WTC11 (cell line): ENCODE data around the gene SIGMAR1. TPM values are rescaled to one million over a fixed set of nuclear protein-coding genes. Genes with fewer than 3 reads are reported as not detected.
A peak's percentile ranks its signal among the peaks of the same experiment; 100 is the strongest.

ENCODE experiments used
- ATAC-seq: fragments of 200-7000 bp; cut with Tn5 transposase; 2 replicates; pipeline ENCODE4 v1.10.0; 2021; ENCODE audit warnings: mild to moderate bottlenecking, moderate library complexity
- CTCF ChIA-PET: fragments of 300-600 bp; sonication (Branson Sonifier 250); formaldehyde crosslinking; loops from one replicate; lab custom pipeline; 2021; ENCODE audit warnings: antibody characterized with exemption; lab: Charles Lee
- POLR2A ChIA-PET: fragments of 350-600 bp; sonication (Branson Sonifier 250); formaldehyde crosslinking; loops from one replicate; lab custom pipeline; 2021; ENCODE audit warnings: antibody characterized with exemption; lab: Charles Lee
- DNase-seq: peaks from one replicate; pipeline ENCODE4 v3.0.0; 2021; ENCODE audit warnings: low spot score
- H3K27ac Mint-ChIP-seq: 2 replicates; pipeline ENCODE4 v1.8.0; 2021; ENCODE audit warnings: mixed read lengths
- H3K27me3 Mint-ChIP-seq: 2 replicates; pipeline ENCODE4 v1.8.0; 2021; ENCODE audit warnings: low read depth, mild to moderate bottlenecking, moderate library complexity, mixed read lengths
- H3K36me3 Mint-ChIP-seq: 2 replicates; pipeline ENCODE4 v1.8.0; 2021; ENCODE audit warnings: mixed read lengths
- H3K4me1 Mint-ChIP-seq: 2 replicates; pipeline ENCODE4 v1.8.0; 2022; ENCODE audit warnings: mixed read lengths
- H3K4me3 Mint-ChIP-seq: 2 replicates; pipeline ENCODE4 v1.8.0; 2021; ENCODE audit warnings: mild to moderate bottlenecking, moderate library complexity, mixed read lengths
- H3K9me3 Mint-ChIP-seq: 2 replicates; pipeline ENCODE4 v1.8.0; 2021; ENCODE audit warnings: mixed read lengths
- ATF2 ChIP-seq: sonication (generic); formaldehyde crosslinking; IDR thresholded peaks from 2 replicates; pipeline ENCODE4 v1.8.1; 2022; ENCODE audit warnings: low read depth, missing genetic modification reagents, borderline replicate concordance
- ATF3 ChIP-seq: sonication (generic); formaldehyde crosslinking; conservative IDR thresholded peaks from 2 replicates; pipeline ENCODE4 v1.8.1; 2022; ENCODE audit warnings: mild to moderate bottlenecking, missing genetic modification reagents
- CREM ChIP-seq: sonication (generic); formaldehyde crosslinking; IDR thresholded peaks from 2 replicates; pipeline ENCODE4 v1.8.1; 2022; ENCODE audit warnings: mild to moderate bottlenecking, missing genetic modification reagents, moderate library complexity
- E2F4 ChIP-seq: sonication (generic); formaldehyde crosslinking; IDR thresholded peaks from 2 replicates; pipeline ENCODE4 v1.8.1; 2022; ENCODE audit warnings: low read depth, mild to moderate bottlenecking, moderate library complexity, missing genetic modification reagents, borderline replicate concordance
- HMGA2 ChIP-seq: fragments of 250-450 bp; sonication (Bioruptor Pico); IDR thresholded peaks from 2 replicates; pipeline ENCODE4 v1.4.0; 2021; ENCODE audit warnings: mild to moderate bottlenecking, moderate library complexity
- KAT7 ChIP-seq: sonication (generic); formaldehyde crosslinking; IDR thresholded peaks from 2 replicates; pipeline ENCODE4 v1.8.1; 2023; ENCODE audit warnings: missing genetic modification reagents, mild to moderate bottlenecking, borderline replicate concordance
- MXD4 ChIP-seq: fragments of 250-450 bp; sonication (Bioruptor Pico); IDR thresholded peaks from 2 replicates; pipeline ENCODE4 v1.8.0; 2021; ENCODE audit warnings: mild to moderate bottlenecking, moderate library complexity, borderline replicate concordance
- MYBL2 ChIP-seq: sonication (generic); formaldehyde crosslinking; IDR thresholded peaks from 2 replicates; pipeline ENCODE4 v1.8.1; 2023; ENCODE audit warnings: mild to moderate bottlenecking, moderate library complexity, missing genetic modification reagents
- SMAD4 ChIP-seq: sonication (generic); formaldehyde crosslinking; IDR thresholded peaks from 2 replicates; pipeline ENCODE4 v1.8.0; 2022; ENCODE audit warnings: mild to moderate bottlenecking, missing genetic modification reagents
- SP1 ChIP-seq: sonication (generic); formaldehyde crosslinking; conservative IDR thresholded peaks from 2 replicates; pipeline ENCODE4 v1.8.1; 2022; ENCODE audit warnings: missing genetic modification reagents
- STAT6 ChIP-seq: sonication (generic); formaldehyde crosslinking; conservative IDR thresholded peaks from 2 replicates; pipeline ENCODE4 v1.8.1; 2023; ENCODE audit warnings: mild to moderate bottlenecking, low read depth, missing genetic modification reagents, moderate library complexity
- TEAD4 ChIP-seq: sonication (generic); formaldehyde crosslinking; IDR thresholded peaks from 2 replicates; pipeline ENCODE4 v1.8.0; 2022; ENCODE audit warnings: mild to moderate bottlenecking, missing genetic modification reagents
- ZBTB21 ChIP-seq: sonication (generic); formaldehyde crosslinking; IDR thresholded peaks from 2 replicates; pipeline ENCODE4 v1.8.1; 2023; ENCODE audit warnings: mild to moderate bottlenecking, missing genetic modification reagents, borderline replicate concordance
- ZNF317 ChIP-seq: sonication (generic); formaldehyde crosslinking; IDR thresholded peaks from 2 replicates; pipeline ENCODE4 v1.8.1; 2023; ENCODE audit warnings: low read depth, mild to moderate bottlenecking, moderate library complexity, missing genetic modification reagents, borderline replicate concordance
- ZNF396 ChIP-seq: fragments of 250-450 bp; sonication (Bioruptor Pico); IDR thresholded peaks from 2 replicates; pipeline ENCODE4 v1.8.0; 2021; ENCODE audit warnings: mild to moderate bottlenecking, moderate library complexity, borderline replicate concordance
- total RNA-seq: library from RNA; stranded (reverse); gene quantifications from 3 replicates; pipeline ENCODE4 v1.2.3, GENCODE V29; 2021
- TF ChIP-seq, protein P1 (sequence below): sonication (generic); formaldehyde crosslinking; IDR thresholded peaks from 2 replicates; pipeline ENCODE4 v1.8.0; 2022; ENCODE audit warnings: mild to moderate bottlenecking, missing genetic modification reagents
- TF ChIP-seq, protein P2 (sequence below): fragments of 250-450 bp; sonication (Bioruptor Pico); conservative IDR thresholded peaks from 2 replicates; pipeline ENCODE4 v1.9.0; 2021; ENCODE audit warnings: mild to moderate bottlenecking

SIGMAR1 gene
- total RNA-seq, 1 experiment from 2014 or later, result 108 TPM

GRCh38 chr9:34654323-34655051, 16.9 kb upstream of the SIGMAR1 start (continued):
- TF ChIP-seq STAT6 (CRISPR knock-in tag) (no peak), TEAD4 (CRISPR knock-in tag) (no peak), MYBL2 (CRISPR knock-in tag) (no peak), SP1 (CRISPR knock-in tag) (no peak), ATF2 (CRISPR knock-in tag) (no peak), CREM (CRISPR knock-in tag) (no peak), HMGA2 (CRISPR knock-in tag) (no peak)
- TF ChIP-seq, all 79 proteins: peak for 0

DNA sequence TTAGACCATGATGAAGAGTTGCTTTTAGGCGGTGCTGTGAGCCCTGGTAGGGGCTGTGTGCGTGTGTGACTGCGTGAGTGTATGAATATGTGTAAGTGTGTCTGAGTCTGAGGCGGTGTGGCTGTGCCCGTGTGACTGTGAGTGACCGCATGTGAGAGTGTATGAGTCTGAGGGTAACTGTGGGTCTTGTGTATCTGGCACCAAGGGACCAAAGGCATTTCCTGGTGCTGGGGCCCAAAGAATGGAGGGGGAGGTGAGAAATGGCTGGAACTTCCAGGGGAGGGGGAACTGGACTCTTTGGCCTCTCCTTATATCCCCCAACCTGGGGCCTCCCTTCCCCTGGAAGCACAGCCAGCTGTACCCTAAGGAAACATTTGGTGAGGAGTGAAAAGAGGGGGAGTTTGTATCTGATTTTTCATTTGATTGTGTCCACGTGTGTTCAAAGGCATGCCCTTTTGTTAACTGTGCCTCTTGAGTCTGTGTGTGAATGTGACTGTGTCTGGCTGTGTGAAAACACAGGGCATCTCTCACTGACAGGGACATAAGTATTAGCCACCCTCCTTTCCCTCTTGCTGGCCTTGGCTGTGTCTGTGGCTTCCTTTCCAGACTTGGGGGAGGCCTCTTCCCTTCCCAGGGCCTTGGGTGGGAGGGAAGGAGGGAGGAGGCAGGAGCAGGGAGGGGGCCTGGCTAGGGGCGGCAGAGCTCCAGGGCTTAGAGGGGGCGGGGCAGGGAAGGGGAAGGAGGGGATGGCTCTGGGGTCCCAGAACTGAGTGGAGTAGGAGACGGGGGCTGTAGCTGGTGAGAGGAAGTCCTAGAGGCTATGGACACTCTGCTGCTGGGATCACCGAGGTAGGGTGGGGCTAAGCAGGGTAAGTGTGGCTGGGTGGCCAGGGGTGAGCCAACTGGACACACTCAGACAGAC, 15.8 kb upstream of the SIGMAR1 start:
- peak; percentile 6 for ATAC-seq
- peak overlapping the region; percentile 15; the same call in 1 of the 2 replicates for H3K27ac Mint-ChIP-seq
- DNase-seq, result no peak
- H3K9me3 Mint-ChIP-seq, result no peaks in the 10 kb centered on the region
- H3K4me3 Mint-ChIP-seq, result peak overlapping the region; percentile 1; the same call in 1 of the 2 replicates
- ChIA-PET POLR2A (interaction anchor here (0.5 kb wide), 1 partner anchor 105 kb away, joined by 3 read pairs; no protein-coding TSS in a partner anchor), CTCF (interaction anchor here (0.8 to 4.2 kb wide), 3 partner anchors 11 to 49 kb away, joined by 3 to 31 read pairs (median 5); no protein-coding TSS in a partner anchor)
- TF ChIP-seq, protein P1, sequence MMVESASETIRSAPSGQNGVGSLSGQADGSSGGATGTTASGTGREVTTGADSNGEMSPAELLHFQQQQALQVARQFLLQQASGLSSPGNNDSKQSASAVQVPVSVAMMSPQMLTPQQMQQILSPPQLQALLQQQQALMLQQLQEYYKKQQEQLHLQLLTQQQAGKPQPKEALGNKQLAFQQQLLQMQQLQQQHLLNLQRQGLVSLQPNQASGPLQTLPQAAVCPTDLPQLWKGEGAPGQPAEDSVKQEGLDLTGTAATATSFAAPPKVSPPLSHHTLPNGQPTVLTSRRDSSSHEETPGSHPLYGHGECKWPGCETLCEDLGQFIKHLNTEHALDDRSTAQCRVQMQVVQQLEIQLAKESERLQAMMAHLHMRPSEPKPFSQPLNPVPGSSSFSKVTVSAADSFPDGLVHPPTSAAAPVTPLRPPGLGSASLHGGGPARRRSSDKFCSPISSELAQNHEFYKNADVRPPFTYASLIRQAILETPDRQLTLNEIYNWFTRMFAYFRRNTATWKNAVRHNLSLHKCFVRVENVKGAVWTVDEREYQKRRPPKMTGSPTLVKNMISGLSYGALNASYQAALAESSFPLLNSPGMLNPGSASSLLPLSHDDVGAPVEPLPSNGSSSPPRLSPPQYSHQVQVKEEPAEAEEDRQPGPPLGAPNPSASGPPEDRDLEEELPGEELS (CRISPR knock-in tag), result no peak
- TF ChIP-seq SMAD4 (CRISPR knock-in tag) (no peak), KAT7 (CRISPR knock-in tag) (no peak), MXD4 (CRISPR knock-in tag) (no peak), ZNF396 (no peak), ATF3 (no peak), E2F4 (CRISPR knock-in tag) (no peak), ZNF317 (CRISPR knock-in tag) (no peak), ZBTB21 (no peak)
- TF ChIP-seq, protein P2, sequence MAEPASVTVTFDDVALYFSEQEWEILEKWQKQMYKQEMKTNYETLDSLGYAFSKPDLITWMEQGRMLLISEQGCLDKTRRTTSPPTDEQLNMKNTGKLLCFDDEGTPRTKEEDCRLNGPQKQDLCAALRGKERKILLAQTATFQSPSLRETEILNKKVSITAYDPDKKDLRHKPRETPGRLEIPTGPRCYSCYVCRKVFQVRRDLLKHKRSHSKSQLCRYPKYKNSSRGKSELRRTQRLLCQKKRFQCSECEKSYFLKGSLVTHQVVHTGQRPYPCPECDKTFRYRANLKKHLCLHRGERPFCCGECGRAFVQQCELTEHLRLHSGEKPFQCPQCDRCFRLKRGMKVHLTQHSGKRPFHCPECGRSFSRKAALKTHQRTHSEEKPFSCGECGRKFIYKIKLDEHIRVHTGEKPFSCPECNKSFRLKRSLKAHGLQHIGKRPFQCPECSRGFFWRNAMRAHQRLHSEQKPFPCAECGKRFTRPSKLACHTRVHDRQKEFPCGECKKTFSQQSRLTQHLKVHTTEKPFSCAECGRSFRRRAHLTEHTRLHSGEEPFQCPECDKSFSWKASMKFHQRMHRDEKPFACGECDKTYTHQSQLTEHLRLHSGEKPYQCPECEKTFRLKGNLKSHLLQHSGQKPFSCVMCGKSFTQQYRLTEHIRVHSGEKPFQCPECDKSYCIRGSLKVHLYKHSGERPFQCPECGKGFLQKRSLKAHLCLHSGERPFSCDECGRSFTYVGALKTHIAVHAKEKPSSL (CRISPR knock-in tag), result no peak
- peaks cover 29% of the 10 kb centered on the region for H3K4me1 Mint-ChIP-seq
- H3K36me3 Mint-ChIP-seq, result peaks cover 12% of the 10 kb centered on the region
- no peaks in the 10 kb centered on the region; the same call in 1 of the 2 replicates for H3K27me3 Mint-ChIP-seq
